GM10266 (cell line): ENCODE measurements around the gene HLA-DOA.

ENCODE experiments used
- DNase-seq: peaks from one replicate; pipeline ENCODE4 v3.0.0; 2012; ENCODE audit errors: extremely low spot score
- CTCF ChIP-seq: IDR thresholded peaks from 2 replicates; pipeline ENCODE4 v1.5.1; 2012; ENCODE audit warnings: mild to moderate bottlenecking, low read depth; ENCODE audit not compliant: control insufficient read depth, insufficient read depth; ENCODE audit errors: missing control alignments

Gene HLA-DOA

DNA sequence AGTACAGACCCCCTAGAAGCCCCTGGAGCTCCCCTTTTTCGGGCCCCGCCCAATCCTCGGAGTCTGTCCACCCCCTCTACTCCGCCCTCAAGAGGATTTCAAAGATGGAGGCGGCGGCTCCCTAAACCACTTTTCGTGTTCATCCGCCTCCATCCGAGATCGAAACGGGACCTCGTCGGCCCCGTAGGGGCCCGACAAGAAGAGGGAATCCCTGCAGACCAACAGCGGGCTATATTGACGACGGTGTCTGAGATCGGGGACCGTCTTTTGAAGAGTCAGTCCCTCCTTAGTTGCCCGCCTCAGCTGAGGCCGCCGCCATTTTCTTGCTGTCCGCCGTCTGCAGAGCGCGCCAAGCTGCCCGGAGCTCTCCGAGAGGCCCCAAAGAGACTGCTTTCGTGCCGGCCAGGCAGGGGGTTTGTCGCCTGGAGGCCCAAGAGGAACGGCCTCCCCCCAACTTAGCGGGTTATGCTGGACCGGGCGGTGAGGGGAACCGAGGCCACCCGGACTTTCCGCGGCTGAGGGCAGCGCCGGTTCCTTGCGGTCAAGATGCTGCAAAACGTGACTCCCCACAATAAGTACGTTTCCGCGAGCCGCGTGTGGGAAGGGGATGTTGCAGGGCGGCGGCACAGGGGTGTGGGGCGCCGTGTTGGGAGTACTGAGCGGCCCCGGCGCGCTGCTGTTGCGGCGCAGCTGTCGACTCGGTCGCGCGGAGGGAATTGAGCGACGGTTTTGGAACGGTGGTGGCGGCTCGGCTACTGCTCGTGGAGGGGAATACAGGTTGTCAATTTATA, 36.8 kb downstream of the HLA-DOA start:
- DNase-seq, result peak; percentile 73
- TF ChIP-seq CTCF, result no peak

DNA sequence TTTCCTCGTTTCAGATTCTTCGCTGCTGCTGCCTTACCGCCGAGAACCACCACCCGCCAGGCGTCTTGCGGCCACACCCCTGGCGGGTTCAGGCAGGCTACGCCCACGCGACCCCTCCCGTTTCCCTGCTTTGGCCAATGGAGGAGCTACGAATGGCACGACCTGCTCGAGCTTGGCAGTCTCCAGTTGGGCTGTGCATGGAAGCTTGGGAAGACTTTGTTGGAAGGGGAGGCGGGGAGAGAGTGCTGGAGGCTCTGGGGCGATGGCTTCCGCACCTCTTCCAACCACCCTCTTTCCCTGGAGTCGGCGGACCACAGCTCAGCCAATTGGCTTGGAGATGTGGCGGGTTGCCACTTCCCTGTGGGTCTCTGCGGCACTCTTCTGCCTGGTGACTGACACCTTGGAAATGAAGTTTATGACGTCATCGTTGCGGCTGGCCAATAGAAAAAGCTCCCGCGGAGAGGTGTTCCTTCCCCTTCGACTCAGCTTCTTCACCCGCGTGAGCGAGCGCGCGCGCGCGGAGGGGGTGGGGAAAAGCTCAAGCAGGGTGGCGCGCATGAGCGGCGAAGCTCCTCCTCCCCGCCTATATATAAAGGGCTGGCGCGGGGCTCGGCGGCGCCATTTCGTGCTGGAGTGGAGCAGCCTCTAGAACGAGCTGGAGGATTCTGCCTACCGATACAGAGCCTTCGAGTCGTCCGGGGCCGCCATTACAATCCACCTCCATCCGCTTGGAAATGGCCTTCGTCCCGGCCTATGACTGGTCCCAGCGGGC, 37.6 kb downstream of the HLA-DOA start:
- peak; percentile 93 for DNase-seq
- TF ChIP-seq CTCF, result no peak

DNA sequence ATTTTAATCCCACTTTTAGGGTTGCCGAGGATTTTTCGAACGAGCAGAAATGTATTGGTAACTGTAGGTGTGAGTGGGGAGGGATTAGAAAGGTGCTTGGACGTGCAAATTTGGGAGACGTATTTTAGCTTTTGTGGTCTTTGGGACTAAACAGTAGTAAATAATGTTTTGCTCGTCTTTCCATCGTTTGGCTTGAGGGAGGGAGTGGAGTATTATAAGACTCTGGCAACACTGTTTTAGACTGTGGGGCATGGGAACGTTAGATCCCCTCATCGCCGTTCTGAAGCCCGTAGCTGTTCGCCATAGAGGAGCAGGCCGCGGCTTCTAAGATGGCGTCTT, 38.2 kb downstream of the HLA-DOA start:
- TF ChIP-seq CTCF, result no peak
- DNase-seq, result no peak

- TF ChIP-seq CTCF, result no peak
- peak; percentile 80 for DNase-seq
These were observed 38.8 kb downstream of the HLA-DOA start for GRCh38 chr6:32970413-32971241.

DNA sequence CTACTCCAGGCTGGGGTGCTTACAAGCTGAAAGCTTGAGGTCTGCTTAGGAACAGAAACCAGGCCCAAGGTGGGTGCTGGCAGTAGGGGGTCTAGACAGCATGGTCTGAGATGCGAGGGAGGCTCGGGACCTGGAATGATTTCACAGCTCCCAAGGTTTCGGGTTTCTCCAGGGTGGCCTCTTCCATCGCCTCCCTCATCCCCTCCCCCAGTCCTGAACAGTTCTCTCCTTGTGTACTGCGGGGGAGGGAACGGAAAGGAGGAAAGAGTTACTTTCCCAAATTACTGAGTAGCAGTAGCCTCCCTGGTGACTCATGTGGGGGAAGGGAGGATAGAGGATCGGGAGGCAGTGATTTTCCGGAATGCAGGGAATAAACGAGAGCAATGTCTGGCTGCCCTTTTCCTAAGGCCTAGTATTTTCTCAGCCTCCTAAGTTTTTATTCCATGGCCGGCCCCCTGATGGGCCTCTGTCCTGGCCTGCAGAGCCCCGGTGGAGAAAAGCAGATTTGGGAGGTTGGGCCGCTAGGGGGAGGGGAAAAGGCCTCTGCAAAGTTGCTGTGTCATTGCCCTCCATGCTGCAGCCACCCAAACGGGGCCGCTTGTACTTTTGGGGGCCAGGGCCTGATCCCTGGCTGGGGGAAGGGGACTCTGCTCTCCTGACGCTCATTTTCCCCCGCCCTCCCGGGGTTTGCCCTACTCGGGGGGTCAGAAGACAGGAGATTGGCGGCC, 39.5 kb downstream of the HLA-DOA start:
- peak; percentile 5 for TF ChIP-seq CTCF
- DNase-seq, result peak; percentile 38

DNA sequence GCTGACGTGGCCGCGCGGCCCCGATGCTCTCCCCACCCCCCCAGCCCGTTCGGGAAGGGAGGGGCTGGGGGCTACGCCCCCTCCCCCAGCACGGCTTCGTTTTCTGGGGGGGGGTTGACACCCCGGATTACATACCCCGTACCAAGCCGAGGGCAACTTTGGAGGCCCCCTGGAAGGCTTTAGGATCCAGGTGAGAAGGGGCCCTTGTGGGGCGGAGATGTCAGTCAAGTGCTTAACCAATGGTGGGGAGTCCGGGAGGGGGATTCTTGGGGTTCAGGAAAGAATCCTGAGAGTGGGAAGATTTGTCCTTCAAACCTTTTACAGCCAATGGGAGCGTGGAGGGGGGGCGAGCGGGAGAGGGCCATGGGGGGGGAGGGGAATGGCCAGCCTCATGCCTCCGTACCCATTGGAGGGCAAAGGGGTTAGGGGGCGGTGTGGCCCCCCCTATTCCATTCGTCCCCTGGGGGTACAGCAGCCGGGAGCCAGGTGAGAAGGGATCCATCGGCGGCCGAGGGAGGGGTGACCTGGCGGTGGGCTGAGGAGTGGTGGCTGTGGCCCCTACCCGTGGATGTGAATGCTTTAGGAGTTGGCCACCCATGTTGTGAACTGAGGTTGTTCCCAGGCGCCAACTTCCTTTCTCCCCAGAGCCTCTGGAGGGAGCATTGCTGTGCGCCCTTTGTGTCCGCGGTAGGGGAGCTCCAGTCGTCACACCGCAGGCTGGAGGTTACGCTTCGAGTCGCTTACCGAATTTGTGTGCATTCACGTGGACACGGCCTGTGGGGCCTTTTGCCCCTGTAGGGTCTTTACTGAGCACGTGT, 40.3 kb downstream of the HLA-DOA start:
- TF ChIP-seq CTCF, result peak; percentile 17
- no peak for DNase-seq
